Measurements from ENCODE around the gene GRIK5. TPM values are rescaled to one million over a fixed set of nuclear protein-coding genes. Genes with fewer than 3 reads are reported as not detected.

The GRIK5 gene
- total RNA-seq, 2 experiments from 2014 or later = 0.63 to 0.95 TPM

GRCh38 chr19:42068756-42069571 is 1.0 kb downstream of the GRIK5 start:
- intact Hi-C loops (cut with micrococcal nuclease) = no loop called here
- H3K4me3 Mint-ChIP-seq = no peak overlapping the region
- H3K4me1 Mint-ChIP-seq (ENCODE audit: low read depth) = no peaks in the 10 kb centered on the region
- peaks cover 6% of the 10 kb centered on the region for H3K27me3 Mint-ChIP-seq
- ATAC-seq (peak; percentile 7), DNase-seq (no peak)
- TF ChIP-seq CTCF (IDR thresholded peaks at IDR 0.05) = no peak
- no peak overlapping the region for H3K27ac Mint-ChIP-seq
- ChIA-PET CTCF (no interaction called here), POLR2A (interaction anchor here (0.6 kb wide), 1 partner anchor 12 kb away, joined by 3 read pairs; no protein-coding TSS in a partner anchor)
- H3K36me3 Mint-ChIP-seq (ENCODE audit: low read depth) = no peaks in the 10 kb centered on the region
- no peaks in the 10 kb centered on the region for H3K9me3 Mint-ChIP-seq

GRCh38 chr19:42068361-42068755 is 1.6 kb downstream of the GRIK5 start:
- Mint-ChIP-seq H3K27ac (no peak overlapping the region), H3K9me3 (no peaks in the 10 kb centered on the region), H3K4me1 (ENCODE audit: low read depth) (no peaks in the 10 kb centered on the region), H3K36me3 (ENCODE audit: low read depth) (no peaks in the 10 kb centered on the region), H3K27me3 (peaks cover 6% of the 10 kb centered on the region), H3K4me3 (no peak overlapping the region)
- POLR2A ChIA-PET = no interaction called here
- CTCF ChIA-PET = no interaction called here
- no peak for TF ChIP-seq CTCF (IDR thresholded peaks at IDR 0.05)
- ATAC-seq (no peak), DNase-seq (no peak)
- intact Hi-C loops (cut with micrococcal nuclease) = no loop called here

GRCh38 chr19:42067315-42067888 is 2.6 kb downstream of the GRIK5 start:
- CTCF ChIA-PET = no interaction called here
- peaks cover 6% of the 10 kb centered on the region for H3K27me3 Mint-ChIP-seq
- intact Hi-C loops (cut with micrococcal nuclease) = no loop called here
- H3K36me3 Mint-ChIP-seq (ENCODE audit: low read depth) = no peaks in the 10 kb centered on the region
- no peak for ATAC-seq
- no peak for TF ChIP-seq CTCF (IDR thresholded peaks at IDR 0.05)
- no peak overlapping the region for H3K27ac Mint-ChIP-seq
- POLR2A ChIA-PET = no interaction called here
- H3K4me1 Mint-ChIP-seq (ENCODE audit: low read depth) = no peaks in the 10 kb centered on the region
- H3K4me3 Mint-ChIP-seq = no peak overlapping the region
- H3K9me3 Mint-ChIP-seq = no peaks in the 10 kb centered on the region
- no peak for DNase-seq

GRCh38 chr19:42066075-42066754 is 3.8 kb downstream of the GRIK5 start:
- Mint-ChIP-seq H3K36me3 (ENCODE audit: low read depth) (no peaks in the 10 kb centered on the region), H3K4me3 (no peak overlapping the region), H3K27me3 (peaks cover 6% of the 10 kb centered on the region), H3K4me1 (ENCODE audit: low read depth) (no peaks in the 10 kb centered on the region), H3K27ac (no peak overlapping the region), H3K9me3 (no peaks in the 10 kb centered on the region)
- intact Hi-C loops (cut with micrococcal nuclease) = no loop called here
- TF ChIP-seq CTCF (IDR thresholded peaks at IDR 0.05) = no peak
- no peak for ATAC-seq
- POLR2A ChIA-PET = interaction anchor here (1.1 to 1.2 kb wide), 2 partner anchors 9 to 33 kb away, joined by 3 read pairs; no protein-coding TSS in a partner anchor
- DNase-seq = no peak
- CTCF ChIA-PET = no interaction called here

GRCh38 chr19:42065511-42065910 is 4.5 kb downstream of the GRIK5 start:
- Mint-ChIP-seq H3K27me3 (peaks cover 6% of the 10 kb centered on the region), H3K27ac (no peak overlapping the region), H3K4me3 (no peak overlapping the region), H3K9me3 (no peaks in the 10 kb centered on the region), H3K36me3 (ENCODE audit: low read depth) (no peaks in the 10 kb centered on the region), H3K4me1 (ENCODE audit: low read depth) (no peaks in the 10 kb centered on the region)
- DNase-seq = no peak
- intact Hi-C loops (cut with micrococcal nuclease) = no loop called here
- no peak for TF ChIP-seq CTCF (IDR thresholded peaks at IDR 0.05)
- CTCF ChIA-PET = interaction anchor here (1.3 kb wide), 1 partner anchor 44 kb away, joined by 4 read pairs; no protein-coding TSS in a partner anchor
- no peak for ATAC-seq
- POLR2A ChIA-PET = interaction anchor here (1.1 to 1.2 kb wide), 2 partner anchors 9 to 34 kb away, joined by 3 read pairs; no protein-coding TSS in a partner anchor
